NCI-H1417 (cell line): ENCODE data around the gene ATP8A2.
A peak's percentile ranks its signal among the peaks of the same experiment; 100 is the strongest.

Experiments
- DNase-seq, 3 experiments: peaks; one replicate each; lab custom pipeline; 2025; lab: John Stamatoyannopoulos, UW

ATP8A2 gene

DNA sequence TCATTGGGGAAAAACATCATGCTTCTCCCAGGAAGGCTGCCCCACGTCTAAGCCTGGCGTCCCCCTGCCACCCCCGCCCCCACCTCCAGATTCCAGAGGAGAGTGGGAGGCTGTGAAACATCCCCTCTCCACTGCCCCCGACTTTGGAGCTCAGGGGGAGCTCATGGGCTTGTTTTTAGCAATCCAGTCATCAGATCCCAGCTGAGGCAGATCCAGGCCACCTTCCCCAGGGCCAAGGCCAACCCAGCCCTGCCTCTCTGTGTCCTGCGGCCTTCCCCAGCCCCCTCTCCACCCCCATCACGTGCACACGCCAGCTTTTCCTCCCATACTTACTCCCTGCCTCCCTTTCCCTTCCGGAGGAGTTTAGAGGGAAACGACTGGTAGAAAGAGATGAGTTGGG is 641.2 kb downstream of the ATP8A2 start:
- no peak for DNase-seq

DNA sequence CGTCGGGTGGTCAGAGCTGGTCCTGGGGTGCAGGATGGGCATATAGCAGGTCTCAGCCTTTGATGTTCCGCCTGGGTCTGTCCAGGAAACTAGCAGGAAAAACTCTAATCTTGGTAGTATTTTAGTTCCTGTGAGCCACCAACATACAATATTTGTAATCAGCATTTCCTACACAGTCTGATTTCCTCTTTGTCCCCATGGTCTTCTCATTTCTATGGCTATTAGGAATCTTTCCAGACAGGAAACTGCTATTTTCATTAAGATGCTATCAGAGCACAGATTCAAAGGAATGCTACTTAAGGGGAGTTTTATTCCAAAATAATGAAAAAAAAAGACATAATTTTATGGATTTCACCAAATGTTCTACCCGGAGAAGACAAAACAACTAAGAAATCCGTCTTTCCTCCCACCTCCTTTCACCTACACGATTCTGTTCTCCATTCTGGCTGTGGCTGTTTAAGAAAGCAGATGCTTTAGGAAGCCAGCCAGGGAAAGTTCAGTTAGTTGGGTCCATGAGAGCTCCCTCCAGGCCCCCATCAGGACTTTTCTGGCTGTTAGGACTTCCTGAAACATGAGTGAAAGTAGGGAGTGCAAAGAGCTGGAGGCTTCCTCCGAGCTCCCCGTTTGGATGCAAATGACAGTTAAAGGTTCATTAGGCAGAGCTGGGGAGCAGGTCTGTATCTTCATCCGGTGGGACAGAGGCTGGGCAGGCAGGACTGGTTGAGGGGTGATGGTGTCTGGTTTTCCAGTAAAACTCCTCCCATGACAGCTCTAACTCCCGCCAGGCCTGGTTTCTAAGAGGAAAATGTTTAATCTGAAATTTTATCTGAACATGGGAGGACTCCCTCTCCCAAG is 643.7 kb downstream of the ATP8A2 start:
- no peak for DNase-seq

DNA sequence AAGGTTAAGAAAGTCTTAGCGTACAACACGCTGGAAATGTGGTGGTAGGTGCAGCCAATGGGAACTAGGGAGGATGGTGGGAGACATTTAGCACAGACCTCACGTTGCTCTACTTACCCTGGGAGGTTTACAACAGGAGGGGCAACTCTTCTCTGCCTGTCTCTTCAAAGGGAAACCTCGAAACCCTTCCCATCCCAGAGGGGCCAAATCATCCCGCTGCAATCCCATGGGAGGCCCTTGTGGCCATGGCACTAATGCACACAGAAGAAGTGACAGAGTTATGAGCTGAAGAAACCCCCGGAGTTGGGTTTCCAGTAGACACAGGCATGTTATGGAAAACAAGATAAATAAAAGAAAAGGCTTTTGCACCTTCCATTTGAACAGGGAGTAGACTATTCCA is 644.4 kb downstream of the ATP8A2 start:
- DNase-seq: no peak

DNA sequence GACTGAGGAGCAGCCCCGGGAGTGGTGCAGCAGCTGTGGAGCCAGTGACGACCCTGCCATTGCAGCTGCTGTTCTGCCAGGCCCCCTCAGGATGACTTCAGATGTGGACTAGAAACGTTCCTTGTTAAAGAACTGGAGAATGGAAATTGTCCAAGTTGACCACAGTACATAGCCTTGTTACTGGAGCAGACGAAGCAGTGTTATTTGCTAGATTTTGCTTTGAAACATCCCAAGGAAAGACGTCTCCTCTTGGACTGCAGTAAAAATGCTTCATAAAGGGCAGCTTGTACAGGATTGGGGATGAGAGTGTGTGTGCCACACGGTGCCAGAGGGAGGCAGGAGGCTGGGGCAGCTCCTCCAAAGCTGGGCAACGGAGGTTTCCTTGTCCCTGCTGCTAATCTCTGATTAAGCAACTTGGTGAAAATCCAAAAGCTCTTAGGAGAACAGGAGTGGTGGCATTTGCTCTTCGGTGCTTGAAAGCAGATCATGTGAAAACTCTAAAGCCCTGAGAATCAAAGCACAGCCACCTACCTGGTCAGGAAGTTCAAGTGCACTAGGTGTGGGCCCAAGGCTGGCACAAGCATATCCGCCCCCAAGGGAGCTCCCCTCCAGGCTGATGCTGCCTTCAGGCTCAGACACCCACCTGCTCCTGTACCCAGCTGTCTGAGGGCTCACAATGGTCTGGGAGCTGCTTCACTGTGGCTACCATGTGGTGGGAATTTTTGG is 645.6 kb downstream of the ATP8A2 start:
- no peak for DNase-seq

DNA sequence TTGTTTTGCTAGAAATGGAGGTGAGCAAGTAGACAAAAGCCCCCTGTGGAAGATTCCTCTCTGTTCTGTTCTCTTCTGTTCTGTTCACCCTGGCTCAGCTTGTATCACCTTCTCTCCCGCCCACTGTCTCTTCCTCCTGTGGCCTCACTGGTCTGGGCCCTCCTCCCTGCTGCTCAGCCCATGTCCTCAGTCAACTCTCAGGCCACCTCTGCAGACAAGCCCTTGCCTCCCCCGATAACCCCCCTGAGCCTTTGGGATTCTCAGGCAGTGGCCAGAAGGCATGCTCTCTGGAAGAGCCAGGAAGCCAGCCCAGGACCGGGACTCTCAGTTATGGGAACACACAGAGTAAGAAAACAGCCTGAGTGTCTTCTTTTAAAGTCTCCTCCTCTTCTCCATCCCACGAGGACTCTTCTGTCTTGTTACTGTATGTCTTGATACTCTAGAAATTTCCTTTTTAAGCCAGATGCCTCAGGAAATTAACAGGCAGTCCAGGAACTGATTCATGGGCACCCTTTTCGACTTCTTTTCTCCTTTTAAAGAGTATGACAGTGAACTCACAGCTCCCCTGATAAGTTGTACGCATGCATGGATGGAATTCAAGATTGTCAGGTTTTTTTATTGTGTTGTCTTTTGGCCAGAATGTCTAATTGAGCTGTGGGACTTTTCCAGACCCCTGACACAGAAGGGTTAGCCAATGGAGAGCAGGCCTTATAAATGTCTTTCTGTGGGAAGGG is 646.3 kb downstream of the ATP8A2 start:
- no peak for DNase-seq

DNA sequence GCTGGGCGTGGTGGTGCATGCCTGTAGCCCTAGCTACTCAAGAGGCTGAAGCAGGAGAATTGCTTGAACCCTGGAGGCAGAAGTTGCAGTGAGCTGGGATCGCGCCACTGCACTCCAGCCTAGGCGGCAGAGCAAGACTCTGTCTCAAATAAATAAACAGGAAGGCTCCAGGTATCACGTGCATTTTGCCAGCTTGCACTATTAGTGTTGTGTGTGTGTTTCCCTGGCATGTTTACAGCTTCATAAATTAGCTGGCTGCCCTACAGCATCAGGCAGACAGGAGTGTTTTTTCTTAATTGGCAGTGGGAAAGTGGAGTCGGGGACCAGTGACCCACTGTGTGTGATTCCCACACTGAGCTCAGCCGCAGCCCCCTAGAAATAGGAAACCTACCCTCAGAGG is 647.5 kb downstream of the ATP8A2 start:
- DNase-seq: no peak

DNA sequence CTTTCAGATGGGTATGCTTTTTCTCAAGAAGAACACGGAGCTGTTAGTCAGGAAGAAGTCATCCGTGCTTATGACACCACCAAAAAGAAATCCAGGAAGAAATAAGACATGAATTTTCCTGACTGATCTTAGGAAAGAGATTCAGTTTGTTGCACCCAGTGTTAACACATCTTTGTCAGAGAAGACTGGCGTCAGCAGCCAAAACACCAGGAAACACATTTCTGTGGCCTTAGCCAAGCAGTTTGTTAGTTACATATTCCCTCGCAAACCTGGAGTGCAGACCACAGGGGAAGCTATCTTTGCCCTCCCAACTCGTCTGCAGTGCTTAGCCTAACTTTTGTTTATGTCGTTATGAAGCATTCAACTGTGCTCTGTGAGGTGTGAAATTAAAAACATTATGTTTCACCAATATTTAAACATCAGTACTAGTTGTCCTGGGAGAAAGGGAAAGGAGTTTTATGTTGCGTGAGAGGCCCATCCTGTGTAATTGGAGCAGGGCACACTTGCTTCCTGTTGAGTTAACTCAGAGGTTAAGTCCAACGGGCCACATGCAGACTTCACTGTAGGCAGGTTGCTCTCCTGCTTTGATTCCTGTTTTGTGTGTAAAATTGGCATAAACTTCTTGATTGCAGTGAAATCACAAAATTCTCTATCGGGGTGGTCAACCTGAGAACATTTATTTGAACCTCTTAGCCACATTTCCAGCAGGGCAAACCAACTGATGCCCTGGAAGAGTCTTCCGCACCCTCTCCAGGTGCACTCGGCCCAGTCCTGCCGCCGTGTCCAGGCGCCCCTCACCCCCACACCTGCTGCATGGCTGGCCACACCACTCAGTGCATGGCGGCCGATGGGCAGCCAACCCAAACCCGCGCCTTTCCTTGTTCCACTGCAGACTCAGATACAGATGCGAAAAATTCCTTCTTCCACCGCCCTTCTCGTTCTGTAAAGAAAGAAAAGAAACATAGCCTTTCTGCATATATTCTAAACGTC is 648.4 kb downstream of the ATP8A2 start:
- DNase-seq: no peak

DNA sequence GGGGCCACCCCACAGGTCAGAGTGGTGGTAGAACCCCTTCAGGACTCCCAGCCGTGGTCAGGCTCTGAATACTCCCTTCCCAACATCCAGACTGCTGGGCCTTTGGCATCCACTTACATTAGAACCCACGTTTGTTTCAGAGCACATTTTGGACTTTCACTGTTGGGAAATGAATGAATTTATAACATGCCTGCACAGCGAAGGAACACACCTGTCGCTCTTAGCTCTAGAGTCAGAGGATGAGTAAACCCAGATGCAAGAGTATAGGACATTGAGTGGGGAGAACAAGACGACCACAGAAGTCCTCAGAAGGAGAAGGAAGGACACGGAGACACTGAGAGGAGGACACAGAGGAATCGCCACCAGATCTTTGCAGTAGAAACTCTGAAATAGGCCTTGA is 649.1 kb downstream of the ATP8A2 start:
- DNase-seq: no peak

DNA sequence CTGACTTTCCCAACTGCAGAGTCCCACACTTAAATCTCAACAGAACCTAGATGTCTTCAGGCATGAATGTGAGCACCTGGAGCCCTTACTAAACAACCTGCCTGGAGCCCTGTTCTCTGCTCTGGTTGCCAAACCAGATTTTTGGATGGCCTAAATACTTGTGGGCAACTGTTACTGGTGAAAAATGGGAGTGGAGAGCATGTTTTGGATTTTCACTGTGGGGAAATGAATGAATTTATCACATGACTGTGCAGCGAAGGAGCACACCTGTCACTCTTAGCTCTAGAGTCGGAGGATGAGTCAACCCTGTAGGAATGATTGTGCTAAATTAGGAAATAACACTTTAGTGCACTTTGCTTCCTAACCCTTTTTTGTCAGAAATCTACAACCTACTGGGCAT is 649.7 kb downstream of the ATP8A2 start:
- no peak for DNase-seq

DNA sequence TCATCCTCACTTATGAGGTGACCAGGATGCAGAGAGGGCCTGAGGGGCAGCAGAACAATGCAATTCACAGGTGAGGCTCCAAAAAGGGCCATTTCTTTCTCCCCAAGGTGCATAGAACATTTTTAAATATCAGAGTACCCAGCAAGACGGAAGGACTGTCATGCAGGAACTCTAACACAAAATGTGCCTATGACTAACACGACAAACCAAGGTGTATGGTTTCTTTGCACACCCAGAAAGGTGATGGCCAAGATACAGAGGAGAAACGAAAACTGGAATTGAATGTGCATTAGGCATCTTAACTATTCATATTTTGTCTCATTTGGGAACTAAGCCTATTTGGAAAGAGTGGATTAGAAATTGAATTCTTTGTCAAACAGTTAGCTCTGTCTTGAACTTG is 650.2 kb downstream of the ATP8A2 start:
- DNase-seq: no peak

DNA sequence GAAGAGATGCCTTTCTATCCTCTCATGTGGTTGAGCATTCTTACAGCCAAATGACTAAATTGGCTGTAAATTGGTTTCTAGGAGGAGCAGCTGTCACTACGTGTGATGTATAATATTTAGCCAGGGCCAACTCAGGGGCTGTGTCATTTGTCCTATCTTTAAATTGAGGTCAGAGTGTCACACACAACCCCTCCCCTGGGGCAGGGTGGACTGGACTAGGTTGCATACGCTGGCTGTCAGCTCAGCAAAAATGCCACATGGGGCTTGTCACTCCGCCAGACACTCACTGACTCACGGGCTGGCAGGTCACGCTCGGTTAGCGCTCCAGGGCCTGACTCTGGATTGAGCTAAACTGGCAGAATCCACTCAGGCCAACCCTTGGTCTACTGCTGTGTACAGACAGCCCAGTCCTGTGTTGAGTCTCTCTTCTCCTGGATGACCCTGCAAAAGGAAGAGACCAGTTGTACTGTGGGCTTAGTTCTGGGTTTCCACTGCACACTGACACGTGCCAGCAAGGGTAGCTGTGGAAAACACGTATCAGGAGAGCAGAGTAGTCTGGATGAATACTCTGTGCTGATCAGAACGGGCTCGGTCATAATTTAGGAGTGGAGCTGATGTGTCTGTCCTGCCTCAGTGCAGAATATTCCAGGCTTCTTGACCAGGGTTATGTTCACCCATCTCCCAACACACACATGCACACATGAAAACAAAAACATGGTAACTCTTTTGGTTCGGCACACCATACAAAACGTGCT is 650.9 kb downstream of the ATP8A2 start:
- DNase-seq: peak; percentile 22 to 67 (median 60)

DNA sequence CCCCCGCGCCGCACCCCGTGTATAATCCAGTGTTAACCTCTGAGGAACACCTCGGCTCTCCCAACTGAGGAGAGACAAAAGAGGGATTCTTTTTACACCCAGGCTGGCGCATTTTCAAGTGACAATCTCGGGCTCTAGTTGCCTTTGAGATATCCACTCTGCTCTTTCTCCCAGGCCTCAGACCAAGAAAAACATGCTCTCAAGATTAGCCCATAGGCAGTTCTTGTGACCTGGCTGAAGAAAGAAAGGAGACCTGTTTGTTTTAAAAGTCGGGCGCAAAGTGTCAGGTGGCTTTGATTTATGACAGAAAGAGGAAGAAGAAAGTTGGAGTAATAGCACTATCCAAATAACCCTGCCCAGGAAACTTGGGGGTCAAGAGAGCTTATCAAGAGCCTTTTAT is 652.8 kb downstream of the ATP8A2 start:
- DNase-seq: no peak

DNA sequence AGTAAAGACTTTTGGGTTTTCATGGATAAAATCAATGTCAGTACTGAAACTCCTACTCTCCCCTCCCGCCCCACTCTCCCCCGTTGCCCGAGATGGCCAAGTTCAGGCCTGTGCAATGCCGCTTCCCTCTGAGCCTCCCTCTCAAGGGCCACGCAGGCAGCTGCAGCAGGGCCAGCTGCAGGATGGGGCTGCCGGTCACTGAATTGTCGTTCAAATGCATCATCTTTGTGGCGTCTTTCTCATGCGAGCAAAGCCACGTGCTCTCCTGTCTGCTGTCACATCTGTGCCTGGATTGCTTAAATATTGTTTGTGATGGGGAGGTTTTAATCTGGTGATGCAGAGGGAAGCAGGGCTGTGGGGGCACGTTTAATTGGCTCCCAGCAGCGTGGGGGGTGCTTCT is 653.4 kb downstream of the ATP8A2 start:
- peak in 2 of 3 experiments; percentile 4 to 34 for DNase-seq

DNA sequence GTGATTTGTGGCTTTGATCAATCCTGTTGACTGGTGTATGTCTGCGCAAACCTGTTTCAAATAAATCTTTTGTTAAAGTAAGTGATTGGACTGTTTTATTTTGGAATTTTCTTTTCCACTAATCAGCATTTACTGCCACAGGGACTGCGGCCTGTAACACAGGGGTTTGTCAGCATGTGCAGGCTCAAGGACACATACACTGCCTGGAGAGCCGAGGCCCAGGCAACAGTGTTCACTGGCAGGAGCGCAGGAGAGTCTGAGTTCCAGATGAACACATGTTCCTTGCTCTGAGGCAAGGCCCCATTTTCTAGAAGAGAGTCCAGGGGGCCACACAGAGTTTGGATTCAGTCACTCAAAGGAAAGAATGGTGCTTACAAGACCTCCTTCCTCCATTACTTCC is 654.0 kb downstream of the ATP8A2 start:
- DNase-seq: no peak

DNA sequence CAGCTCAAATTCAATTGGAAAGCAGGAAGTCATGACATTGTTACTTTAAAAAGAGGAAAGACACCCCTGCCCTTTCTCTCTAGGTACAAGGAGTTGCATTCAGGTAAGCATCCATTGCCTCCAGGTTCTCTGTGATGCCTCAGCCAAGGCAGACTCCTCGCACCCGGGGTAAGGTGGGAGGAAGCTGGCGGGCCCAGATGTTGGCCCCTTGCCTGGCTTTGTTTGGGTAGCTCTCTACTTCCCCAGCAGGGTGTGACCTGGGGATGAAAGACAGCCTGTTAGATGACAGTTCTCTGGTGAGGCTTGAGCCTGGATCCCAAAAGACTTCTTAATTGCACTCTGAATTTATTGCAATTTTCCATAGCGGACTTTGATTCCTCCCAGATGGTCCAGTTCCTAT is 654.4 kb downstream of the ATP8A2 start:
- no peak for DNase-seq

DNA sequence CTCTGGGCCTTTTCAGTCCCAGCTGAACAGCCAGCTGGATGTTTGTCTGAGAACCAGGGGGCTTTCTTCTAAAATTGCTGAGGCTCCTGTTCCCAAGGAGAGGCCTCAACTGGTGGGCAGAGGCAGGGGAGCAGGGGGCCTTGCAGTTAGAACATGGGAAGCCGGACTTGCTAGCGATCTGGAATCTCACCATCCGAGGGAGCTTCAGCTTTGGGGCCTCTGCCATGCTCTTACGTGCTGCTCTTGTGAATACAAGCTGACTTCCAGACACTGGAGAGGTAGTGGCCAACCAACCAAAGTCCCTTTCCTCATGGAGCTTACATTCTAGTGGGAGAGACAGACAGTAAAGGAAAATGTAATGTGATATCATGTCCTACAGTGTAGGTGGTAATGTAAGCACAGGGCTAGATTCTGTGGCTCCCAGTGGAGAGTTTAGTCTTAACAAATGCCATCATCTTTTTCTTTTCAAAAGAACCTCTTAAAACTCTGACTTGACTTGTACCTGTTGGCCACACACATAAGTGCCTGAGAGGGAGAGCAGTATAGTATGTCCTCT is 657.9 kb downstream of the ATP8A2 start:
- DNase-seq: no peak

DNA sequence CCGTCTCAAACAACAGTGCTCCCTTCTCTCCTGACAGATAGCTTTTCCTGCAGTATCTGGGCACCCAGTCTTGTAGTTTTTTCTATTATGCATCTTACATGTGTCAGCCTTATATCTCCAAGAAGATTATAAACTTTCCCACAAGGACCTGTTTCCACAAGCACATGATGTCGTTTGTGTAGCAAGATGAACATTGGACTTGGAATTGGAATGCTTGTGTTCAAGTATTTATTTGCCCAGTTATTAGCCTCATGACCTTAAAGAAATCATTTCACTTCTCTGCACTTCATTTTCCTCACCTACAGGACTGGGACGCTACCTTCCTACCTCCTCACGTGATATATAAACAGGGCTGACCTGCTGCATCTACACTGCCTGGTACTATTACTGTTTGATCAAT is 658.6 kb downstream of the ATP8A2 start:
- DNase-seq: no peak

DNA sequence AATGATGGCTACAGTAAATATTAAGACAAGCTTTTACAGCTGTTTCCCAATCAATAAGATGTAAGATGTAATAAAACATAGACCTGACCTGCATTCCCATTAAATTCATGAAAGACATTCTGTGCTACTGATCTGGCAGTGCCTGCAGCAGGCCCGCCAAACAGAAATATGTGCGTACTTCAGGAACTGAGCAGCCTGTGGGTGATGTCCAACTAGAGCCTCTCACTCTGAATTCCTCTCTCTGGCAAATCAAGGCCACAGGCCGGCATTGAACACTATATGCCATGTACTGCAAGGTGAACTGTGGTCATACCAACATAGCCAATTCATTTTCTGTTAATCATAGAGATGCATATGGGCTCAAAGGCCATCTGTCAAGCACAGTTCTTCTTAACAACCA is 662.2 kb downstream of the ATP8A2 start:
- DNase-seq: no peak

DNA sequence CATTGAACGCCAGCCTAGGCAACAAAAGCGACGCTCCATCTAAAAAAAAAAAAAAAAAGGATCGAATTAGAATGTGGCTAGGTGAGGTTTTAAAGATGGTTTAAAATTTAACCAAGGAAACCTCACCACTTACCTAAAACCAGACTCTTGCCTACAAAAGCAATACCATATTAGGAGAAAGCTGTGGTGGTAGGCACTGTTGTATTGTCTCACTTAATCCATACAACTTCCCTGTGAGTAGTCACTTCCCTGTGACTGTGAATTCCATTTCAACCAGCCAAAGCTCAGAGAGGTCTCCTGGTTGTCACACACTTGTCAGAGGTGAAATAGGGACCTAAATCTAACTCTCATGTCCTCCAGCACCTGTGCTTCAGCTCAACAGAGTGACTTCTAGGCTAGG is 664.6 kb downstream of the ATP8A2 start:
- no peak for DNase-seq

DNA sequence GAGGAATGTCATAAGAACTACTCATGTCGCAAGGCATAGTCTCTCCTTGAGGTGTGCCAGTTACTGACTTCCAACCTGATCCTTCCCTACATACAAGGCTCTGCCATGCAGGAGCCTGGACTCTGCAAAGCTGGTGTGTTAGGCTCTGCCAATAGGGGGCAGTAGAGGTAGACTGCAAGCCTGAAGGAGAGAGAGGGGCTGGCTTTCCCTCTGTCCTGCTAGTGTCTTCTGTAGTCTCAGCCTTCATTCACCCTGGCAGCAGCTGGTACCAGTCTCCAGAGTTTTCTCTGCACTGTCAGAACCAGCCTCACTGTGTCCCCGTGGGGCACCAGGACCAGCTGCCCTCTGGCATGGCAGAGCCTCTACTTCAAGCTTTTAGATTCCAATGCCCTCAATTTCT is 665.5 kb downstream of the ATP8A2 start:
- DNase-seq: peak in 1 of 3 experiments; percentile 11
